HG02678 (cell line): Measurements from ENCODE around the gene ERF.
"Not testable (repeated sequence)": the region's sequence is repeated elsewhere in the genome, so short reads cannot be mapped to it uniquely, and the experiment has no call there.

Source experiments
- ATAC-seq: cut with Tn5 transposase; IDR thresholded peaks from one replicate; pipeline ENCODE4 v1.9.1; 2021; ENCODE audit warnings: mild to moderate bottlenecking, moderate library complexity; ENCODE audit not compliant: unreplicated experiment

Gene ERF

GRCh38 chr19:42275517-42275916 lies 20.6 kb upstream of the ERF start:
- no peak for ATAC-seq

GRCh38 chr19:42275103-42275502 lies 20.2 kb upstream of the ERF start:
- ATAC-seq: no peak

GRCh38 chr19:42274065-42274682 lies 19.2 kb upstream of the ERF start:
- no peak for ATAC-seq

- ATAC-seq: no peak
Observed at GRCh38 chr19:42273407-42274064, 18.6 kb upstream of the ERF start.

- no peak for ATAC-seq
Observed at GRCh38 chr19:42272989-42273406, 18.1 kb upstream of the ERF start.

- no peak for ATAC-seq
Observed at GRCh38 chr19:42272535-42272897, 17.6 kb upstream of the ERF start.

- no peak for ATAC-seq
Observed at GRCh38 chr19:42271861-42272534, 17.1 kb upstream of the ERF start.

- no peak for ATAC-seq
Observed at GRCh38 chr19:42271045-42271419, 16.1 kb upstream of the ERF start.

- no peak for ATAC-seq
Observed at GRCh38 chr19:42270346-42271044, 15.6 kb upstream of the ERF start.

GRCh38 chr19:42269478-42270345 lies 14.8 kb upstream of the ERF start:
- no peak for ATAC-seq

GRCh38 chr19:42268704-42269477 lies 14.0 kb upstream of the ERF start, which contains the start of gene CIC:
CIC (plus strand) TSS chr19:42269252; CDS start chr19:42271784, 2,532 bp downstream.
- peak; percentile 81 for ATAC-seq

- peak; percentile 57 for ATAC-seq
Observed at GRCh38 chr19:42268142-42268703, 13.3 kb upstream of the ERF start.

GRCh38 chr19:42267644-42268141 lies 12.8 kb upstream of the ERF start:
- no peak for ATAC-seq

GRCh38 chr19:42266928-42267603 lies 12.1 kb upstream of the ERF start:
- ATAC-seq: not testable (repeated sequence)

GRCh38 chr19:42266105-42266504 lies 11.2 kb upstream of the ERF start:
- not testable (repeated sequence) for ATAC-seq

- no peak for ATAC-seq
Observed at GRCh38 chr19:42261763-42262162, 6.8 kb upstream of the ERF start.

GRCh38 chr19:42257842-42258241 lies 2.9 kb upstream of the ERF start:
- not testable (repeated sequence) for ATAC-seq
